Measurements from ENCODE around the gene ZNF883.
"Not testable (repeated sequence)": the region's sequence is repeated elsewhere in the genome, so short reads cannot be mapped to it uniquely, and the experiment has no call there.

ZNF883 gene

GRCh38 chr9:113011911-113012381 is at the start of gene ZNF883:
TSS of gene ZNF883 (minus strand) at chr9:113012192.
- peak; percentile 2 to 9 for DNase-seq (ENCODE audit: low read depth in 2 of 2)

- not testable (repeated sequence) for DNase-seq (ENCODE audit: low read depth in 2 of 2)
Observed at GRCh38 chr9:113061072-113061850, 49.3 kb upstream of the ZNF883 start.

- DNase-seq (ENCODE audit: low read depth in 2 of 2) = not testable (repeated sequence)
Observed at GRCh38 chr9:113059581-113060284, 47.7 kb upstream of the ZNF883 start.

GRCh38 chr9:113057193-113057592 is 45.2 kb upstream of the ZNF883 start:
- no peak for DNase-seq (ENCODE audit: low read depth in 2 of 2)

GRCh38 chr9:113056191-113057106 is 44.5 kb upstream of the ZNF883 start, which contains the start of gene ZFP37:
TSS of gene ZFP37 (minus strand) at chr9:113056724. CDS start at chr9:113056688, 36 bp downstream.
- peak; percentile 54 to 65 for DNase-seq (ENCODE audit: low read depth in 2 of 2)

GRCh38 chr9:113042884-113043657 is 31.1 kb upstream of the ZNF883 start:
- no peak for DNase-seq (ENCODE audit: low read depth in 2 of 2)

GRCh38 chr9:113026200-113026599 is 14.2 kb upstream of the ZNF883 start:
- DNase-seq (ENCODE audit: low read depth in 2 of 2) = no peak

GRCh38 chr9:113018247-113018646 is 6.3 kb upstream of the ZNF883 start:
- DNase-seq (ENCODE audit: low read depth in 2 of 2) = no peak

- DNase-seq (ENCODE audit: low read depth in 2 of 2) = no peak
Observed at GRCh38 chr9:113012492-113012891, 500 bp upstream of the ZNF883 start.

- DNase-seq (ENCODE audit: low read depth in 2 of 2) = no peak
Observed at GRCh38 chr9:113005777-113006176, 6.2 kb downstream of the ZNF883 start.

GRCh38 chr9:112997236-112997941 is 14.6 kb downstream of the ZNF883 start:
- DNase-seq (ENCODE audit: low read depth in 2 of 2) = no peak

- no peak for DNase-seq (ENCODE audit: low read depth in 2 of 2)
Observed at GRCh38 chr9:112971415-112971814, 40.6 kb downstream of the ZNF883 start.

GRCh38 chr9:112970939-112971338 is 41.1 kb downstream of the ZNF883 start:
- no peak for DNase-seq (ENCODE audit: low read depth in 2 of 2)

GRCh38 chr9:112969730-112970129 is 42.3 kb downstream of the ZNF883 start:
- no peak for DNase-seq (ENCODE audit: low read depth in 2 of 2)

- DNase-seq (ENCODE audit: low read depth in 2 of 2) = no peak
Observed at GRCh38 chr9:112955550-112955949, 56.4 kb downstream of the ZNF883 start.

GRCh38 chr9:112945620-112946208 is 66.3 kb downstream of the ZNF883 start:
- DNase-seq (ENCODE audit: low read depth in 2 of 2) = no peak

GRCh38 chr9:112939418-112939817 is 72.6 kb downstream of the ZNF883 start:
- DNase-seq (ENCODE audit: low read depth in 2 of 2) = no peak

GRCh38 chr9:112933696-112934095 is 78.3 kb downstream of the ZNF883 start:
- DNase-seq (ENCODE audit: low read depth in 2 of 2) = no peak

- DNase-seq (ENCODE audit: low read depth in 2 of 2) = no peak
Observed at GRCh38 chr9:112925058-112925641, 86.8 kb downstream of the ZNF883 start.

- DNase-seq (ENCODE audit: low read depth in 2 of 2) = no peak
Observed at GRCh38 chr9:112921549-112921948, 90.4 kb downstream of the ZNF883 start.
